RWPE2 (cell line): ENCODE results near the gene AURKB.

Experiments used
- ATAC-seq: fragments of 200-7000 bp; cut with Tn5 transposase; 3 replicates; pipeline ENCODE4 v1.9.1; 2021; ENCODE audit warnings: low read depth
- DNase-seq: peaks from one replicate; pipeline ENCODE4 v3.0.0-alpha.2; 2020; ENCODE audit warnings: low spot score
- H3K27ac ChIP-seq: fragments of 450-650 bp; 2 replicates; pipeline ENCODE4 v1.5.1; 2017; ENCODE audit warnings: mild to moderate bottlenecking; ENCODE audit not compliant: poor library complexity, severe bottlenecking
- H3K27me3 ChIP-seq: fragments of 250-450 bp; sonication (Bioruptor Pico); 2 replicates; pipeline ENCODE4 v1.5.1; 2021; ENCODE audit warnings: mild to moderate bottlenecking, moderate library complexity; ENCODE audit not compliant: insufficient read depth, poor library complexity, severe bottlenecking
- H3K36me3 ChIP-seq: fragments of 250-450 bp; sonication (Bioruptor Pico); 2 replicates; pipeline ENCODE4 v1.5.1; 2020; ENCODE audit warnings: low read depth, mild to moderate bottlenecking, moderate library complexity
- H3K4me1 ChIP-seq: fragments of 250-450 bp; sonication (Bioruptor Pico); 2 replicates; pipeline ENCODE4 v1.5.1; 2021; ENCODE audit warnings: mild to moderate bottlenecking, moderate library complexity; ENCODE audit not compliant: insufficient read depth, poor library complexity, severe bottlenecking
- H3K4me3 ChIP-seq: fragments of 250-450 bp; sonication (Bioruptor Pico); 2 replicates; pipeline ENCODE4 v1.5.1; 2021; ENCODE audit warnings: mild to moderate bottlenecking, moderate library complexity; ENCODE audit not compliant: severe bottlenecking
- H3K9me3 ChIP-seq: fragments of 250-450 bp; sonication (Bioruptor Pico); 2 replicates; pipeline ENCODE4 v1.5.1; 2021; ENCODE audit warnings: mild to moderate bottlenecking, moderate library complexity; ENCODE audit not compliant: severe bottlenecking
- TF ChIP-seq, protein P1 (sequence below): fragments of 450-650 bp; IDR thresholded peaks from one replicate; pipeline ENCODE4 v1.5.1; 2017; ENCODE audit warnings: mild to moderate bottlenecking, moderate library complexity; ENCODE audit not compliant: poor library complexity, severe bottlenecking

The AURKB gene

DNA sequence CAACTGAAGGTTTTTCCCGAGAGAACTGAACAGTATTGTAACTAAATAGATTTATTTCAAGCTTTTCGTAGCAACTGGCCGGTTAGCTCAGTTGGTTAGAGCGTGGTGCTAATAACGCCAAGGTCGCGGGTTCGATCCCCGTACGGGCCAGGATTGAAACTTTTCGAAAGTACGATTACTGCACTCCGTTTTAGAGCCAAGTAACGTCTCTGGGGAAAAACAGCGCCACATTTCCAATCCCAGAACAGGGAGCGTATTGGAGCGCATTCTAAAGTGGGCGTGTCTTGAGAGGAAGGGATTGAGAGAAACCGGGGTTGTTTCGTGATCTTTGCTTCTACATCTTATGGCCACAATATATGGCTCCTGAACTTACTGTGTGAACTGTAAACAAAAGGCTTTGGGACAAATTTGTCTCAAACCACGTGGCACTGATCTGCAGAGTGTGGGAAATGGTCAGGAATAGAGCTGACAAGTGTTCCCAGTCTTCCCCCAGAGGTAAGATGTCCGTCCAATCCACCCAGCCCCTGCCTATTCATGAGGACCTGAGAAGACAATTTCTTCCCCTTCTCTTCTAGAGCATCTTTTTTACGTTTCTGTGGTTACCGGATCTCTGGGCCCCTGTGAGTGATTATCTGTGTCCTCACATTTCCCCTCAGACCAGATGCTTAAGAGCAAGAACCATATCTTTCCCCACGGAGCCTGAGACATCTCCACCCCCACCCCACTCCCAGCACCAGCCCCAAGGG lies 22.7 kb downstream of the AURKB start:
- peak overlapping the region; percentile 69 for H3K27ac ChIP-seq
- H3K9me3 ChIP-seq, result no peaks in the 10 kb centered on the region
- H3K4me3 ChIP-seq, result peak overlapping the region; percentile 92
- H3K4me1 ChIP-seq, result peaks cover 7% of the 10 kb centered on the region
- TF ChIP-seq, protein P1, sequence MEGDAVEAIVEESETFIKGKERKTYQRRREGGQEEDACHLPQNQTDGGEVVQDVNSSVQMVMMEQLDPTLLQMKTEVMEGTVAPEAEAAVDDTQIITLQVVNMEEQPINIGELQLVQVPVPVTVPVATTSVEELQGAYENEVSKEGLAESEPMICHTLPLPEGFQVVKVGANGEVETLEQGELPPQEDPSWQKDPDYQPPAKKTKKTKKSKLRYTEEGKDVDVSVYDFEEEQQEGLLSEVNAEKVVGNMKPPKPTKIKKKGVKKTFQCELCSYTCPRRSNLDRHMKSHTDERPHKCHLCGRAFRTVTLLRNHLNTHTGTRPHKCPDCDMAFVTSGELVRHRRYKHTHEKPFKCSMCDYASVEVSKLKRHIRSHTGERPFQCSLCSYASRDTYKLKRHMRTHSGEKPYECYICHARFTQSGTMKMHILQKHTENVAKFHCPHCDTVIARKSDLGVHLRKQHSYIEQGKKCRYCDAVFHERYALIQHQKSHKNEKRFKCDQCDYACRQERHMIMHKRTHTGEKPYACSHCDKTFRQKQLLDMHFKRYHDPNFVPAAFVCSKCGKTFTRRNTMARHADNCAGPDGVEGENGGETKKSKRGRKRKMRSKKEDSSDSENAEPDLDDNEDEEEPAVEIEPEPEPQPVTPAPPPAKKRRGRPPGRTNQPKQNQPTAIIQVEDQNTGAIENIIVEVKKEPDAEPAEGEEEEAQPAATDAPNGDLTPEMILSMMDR, result no peak
- peak; percentile 47 for ATAC-seq
- no peaks in the 10 kb centered on the region for H3K36me3 ChIP-seq
- no peaks in the 10 kb centered on the region for H3K27me3 ChIP-seq
- peak; percentile 84 for DNase-seq

DNA sequence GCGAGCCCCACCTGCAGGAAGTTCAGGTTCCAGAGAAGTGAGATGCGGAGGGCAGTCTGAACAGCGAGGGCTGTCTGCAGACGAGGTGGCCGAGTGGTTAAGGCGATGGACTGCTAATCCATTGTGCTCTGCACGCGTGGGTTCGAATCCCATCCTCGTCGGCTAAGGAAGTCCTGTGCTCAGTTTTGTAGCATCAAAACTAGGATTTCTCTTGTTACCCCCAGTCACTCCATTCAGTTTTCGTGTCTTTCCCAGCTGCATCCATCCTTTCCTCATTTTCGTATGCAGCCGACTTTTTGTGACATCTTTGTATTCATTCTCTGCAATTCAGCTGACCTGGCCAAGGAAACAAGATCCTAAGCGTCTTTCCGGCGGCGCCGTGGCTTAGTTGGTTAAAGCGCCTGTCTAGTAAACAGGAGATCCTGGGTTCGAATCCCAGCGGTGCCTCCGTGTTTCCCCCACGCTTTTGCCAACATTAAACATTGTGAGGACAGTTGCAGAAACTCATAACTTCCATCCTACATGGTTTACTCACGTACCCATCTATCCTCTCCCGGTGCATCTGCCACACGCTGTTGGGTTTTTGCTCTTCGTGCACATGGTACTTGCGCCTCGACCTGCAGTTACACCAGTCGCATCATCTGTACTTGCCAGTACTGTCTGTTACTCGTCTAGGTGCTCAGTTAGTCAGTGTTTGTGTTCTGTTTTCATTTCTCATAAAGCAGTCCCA lies 23.4 kb downstream of the AURKB start:
- TF ChIP-seq, protein P1, result peak; percentile 19
- H3K27me3 ChIP-seq, result no peaks in the 10 kb centered on the region
- peak overlapping the region; percentile 92 for H3K4me3 ChIP-seq
- H3K4me1 ChIP-seq, result peaks cover 5% of the 10 kb centered on the region
- peak; percentile 90 for DNase-seq
- ATAC-seq, result peak; percentile 26
- no peaks in the 10 kb centered on the region for H3K36me3 ChIP-seq
- H3K27ac ChIP-seq, result peak overlapping the region; percentile 69
- no peaks in the 10 kb centered on the region for H3K9me3 ChIP-seq

DNA sequence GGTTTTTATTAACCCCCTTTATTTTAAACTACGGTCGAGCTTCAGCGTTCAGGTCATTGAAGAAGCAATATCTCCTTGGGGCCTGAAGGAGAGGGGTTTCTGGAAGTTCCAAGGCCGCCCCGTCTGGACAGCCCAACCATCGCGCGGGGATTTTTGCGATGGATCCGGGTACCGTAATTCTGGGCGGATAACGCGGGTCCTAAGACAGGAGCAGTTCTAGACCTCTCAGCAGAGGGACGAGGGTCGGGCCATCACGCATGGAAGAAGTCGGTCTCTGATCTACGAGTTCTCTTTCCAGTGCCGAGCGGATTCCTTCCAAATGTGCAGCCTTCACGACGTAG lies 24.0 kb downstream of the AURKB start:
- Histone ChIP-seq H3K27ac (peak overlapping the region; percentile 69), H3K36me3 (no peaks in the 10 kb centered on the region), H3K27me3 (no peaks in the 10 kb centered on the region), H3K4me1 (peaks cover 3% of the 10 kb centered on the region), H3K4me3 (peak overlapping the region; percentile 92), H3K9me3 (no peaks in the 10 kb centered on the region)
- ATAC-seq (no peak), DNase-seq (no peak)
- TF ChIP-seq, protein P1, result no peak

DNA sequence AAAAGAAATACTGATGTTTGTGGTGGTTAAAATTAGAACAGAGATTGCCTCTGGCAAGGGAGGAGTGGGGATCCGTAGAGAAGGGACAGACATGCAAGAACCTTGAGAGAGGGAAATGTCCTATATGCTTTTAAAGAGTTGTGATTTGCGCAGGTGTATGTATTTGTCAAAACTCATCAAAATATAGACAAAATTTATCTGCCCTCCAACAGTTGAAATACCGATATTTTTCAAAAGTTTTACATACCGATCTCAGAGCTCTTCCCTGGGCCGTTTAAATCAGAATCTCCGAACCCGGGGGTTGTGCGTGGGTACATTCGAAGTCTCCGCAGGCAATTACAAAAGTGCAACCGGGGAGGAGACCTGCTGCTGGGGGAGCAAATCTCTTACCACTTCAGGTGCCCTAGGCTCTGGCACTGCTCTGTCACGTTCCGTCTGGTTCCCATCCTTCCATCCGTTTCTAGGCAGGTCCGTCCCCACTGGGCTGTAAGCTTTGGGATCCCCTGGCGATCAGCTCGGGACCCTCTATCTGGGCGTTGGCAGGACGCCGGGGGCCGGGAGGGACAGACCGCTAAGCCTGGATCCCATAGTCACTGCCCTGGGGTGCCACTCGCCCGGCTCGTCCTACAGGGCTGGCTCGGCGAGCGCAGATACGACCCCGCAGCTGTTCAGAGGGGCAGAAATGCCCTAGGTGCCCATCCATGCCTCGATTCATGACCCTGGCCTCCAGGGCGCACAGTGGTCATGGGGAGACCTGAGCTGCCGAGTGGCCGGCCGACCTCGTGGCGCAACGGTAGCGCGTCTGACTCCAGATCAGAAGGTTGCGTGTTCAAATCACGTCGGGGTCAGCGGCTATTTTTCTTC lies 24.6 kb downstream of the AURKB start:
- Histone ChIP-seq H3K36me3 (no peaks in the 10 kb centered on the region), H3K27me3 (no peaks in the 10 kb centered on the region), H3K4me3 (peak overlapping the region; percentile 92), H3K4me1 (peaks cover 3% of the 10 kb centered on the region), H3K9me3 (no peaks in the 10 kb centered on the region), H3K27ac (peak overlapping the region; percentile 69)
- TF ChIP-seq, protein P1, result no peak
- DNase-seq (no peak), ATAC-seq (0 out of 3 replicates have a peak, but pooled peaks have one; percentile 1)
